ENCODE results near the gene TCEANC.

- no peak for TF ChIP-seq POLR2A (IDR thresholded peaks at IDR 0.05)
- TF ChIP-seq, protein P1, sequence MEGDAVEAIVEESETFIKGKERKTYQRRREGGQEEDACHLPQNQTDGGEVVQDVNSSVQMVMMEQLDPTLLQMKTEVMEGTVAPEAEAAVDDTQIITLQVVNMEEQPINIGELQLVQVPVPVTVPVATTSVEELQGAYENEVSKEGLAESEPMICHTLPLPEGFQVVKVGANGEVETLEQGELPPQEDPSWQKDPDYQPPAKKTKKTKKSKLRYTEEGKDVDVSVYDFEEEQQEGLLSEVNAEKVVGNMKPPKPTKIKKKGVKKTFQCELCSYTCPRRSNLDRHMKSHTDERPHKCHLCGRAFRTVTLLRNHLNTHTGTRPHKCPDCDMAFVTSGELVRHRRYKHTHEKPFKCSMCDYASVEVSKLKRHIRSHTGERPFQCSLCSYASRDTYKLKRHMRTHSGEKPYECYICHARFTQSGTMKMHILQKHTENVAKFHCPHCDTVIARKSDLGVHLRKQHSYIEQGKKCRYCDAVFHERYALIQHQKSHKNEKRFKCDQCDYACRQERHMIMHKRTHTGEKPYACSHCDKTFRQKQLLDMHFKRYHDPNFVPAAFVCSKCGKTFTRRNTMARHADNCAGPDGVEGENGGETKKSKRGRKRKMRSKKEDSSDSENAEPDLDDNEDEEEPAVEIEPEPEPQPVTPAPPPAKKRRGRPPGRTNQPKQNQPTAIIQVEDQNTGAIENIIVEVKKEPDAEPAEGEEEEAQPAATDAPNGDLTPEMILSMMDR (IDR thresholded peaks at IDR 0.05) = no peak
Measured at GRCh38 chrX:13670197-13670596, 17.3 kb downstream of the TCEANC start.

Measured in gastroesophageal sphincter (tissue), 3 donors.